ENCODE data around the gene NAGS. TPM values are rescaled to one million over a fixed set of nuclear protein-coding genes. Genes with fewer than 3 reads are reported as not detected.

Gene NAGS
- total RNA-seq, 4 donors from 2014 or later, result 0.94 to 1.5 (median 1.3) TPM; not detected in 1

DNA sequence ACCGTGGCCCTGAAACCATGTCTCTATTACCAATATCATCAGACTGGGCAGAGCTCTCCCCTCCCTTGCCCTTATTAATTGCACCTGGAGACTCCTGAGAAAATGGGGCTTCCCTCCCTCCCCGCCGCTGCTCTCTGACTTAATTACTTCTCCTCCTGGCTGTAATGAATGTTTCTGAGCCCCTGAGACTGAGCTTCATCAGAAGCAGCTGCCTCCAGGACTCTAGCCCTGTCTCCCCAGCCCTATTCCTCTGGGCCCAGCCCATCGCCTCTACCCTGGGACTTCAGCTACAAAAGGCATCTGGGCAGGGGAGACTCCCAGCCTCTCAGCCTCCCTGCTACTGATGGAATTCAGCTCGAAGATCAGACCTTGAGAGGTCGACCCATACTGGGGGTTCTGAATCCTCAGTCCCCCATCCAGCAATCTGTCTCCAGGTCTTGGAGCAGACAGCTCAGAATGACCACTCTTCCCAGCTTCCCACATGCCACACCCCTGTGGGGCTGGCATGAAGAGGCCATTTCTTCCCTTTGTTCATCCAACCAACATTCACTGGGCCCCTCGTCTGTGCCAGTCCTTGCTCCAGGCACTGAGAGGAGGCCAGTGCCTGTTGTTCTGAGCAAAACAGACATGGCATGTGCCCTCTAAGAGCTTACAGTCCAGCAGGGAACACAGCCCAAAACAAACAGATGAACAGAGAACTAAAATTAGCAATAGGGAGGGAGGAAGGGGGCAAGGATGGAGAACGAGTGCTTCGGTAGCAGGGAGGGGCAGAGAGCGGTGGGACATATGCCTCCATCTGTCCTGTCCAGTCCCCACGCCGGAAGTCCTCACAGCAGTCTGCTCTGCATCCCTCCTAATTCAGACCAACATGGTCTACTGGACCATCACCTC lies 17.0 kb upstream of the NAGS start:
- TF ChIP-seq, protein P1, sequence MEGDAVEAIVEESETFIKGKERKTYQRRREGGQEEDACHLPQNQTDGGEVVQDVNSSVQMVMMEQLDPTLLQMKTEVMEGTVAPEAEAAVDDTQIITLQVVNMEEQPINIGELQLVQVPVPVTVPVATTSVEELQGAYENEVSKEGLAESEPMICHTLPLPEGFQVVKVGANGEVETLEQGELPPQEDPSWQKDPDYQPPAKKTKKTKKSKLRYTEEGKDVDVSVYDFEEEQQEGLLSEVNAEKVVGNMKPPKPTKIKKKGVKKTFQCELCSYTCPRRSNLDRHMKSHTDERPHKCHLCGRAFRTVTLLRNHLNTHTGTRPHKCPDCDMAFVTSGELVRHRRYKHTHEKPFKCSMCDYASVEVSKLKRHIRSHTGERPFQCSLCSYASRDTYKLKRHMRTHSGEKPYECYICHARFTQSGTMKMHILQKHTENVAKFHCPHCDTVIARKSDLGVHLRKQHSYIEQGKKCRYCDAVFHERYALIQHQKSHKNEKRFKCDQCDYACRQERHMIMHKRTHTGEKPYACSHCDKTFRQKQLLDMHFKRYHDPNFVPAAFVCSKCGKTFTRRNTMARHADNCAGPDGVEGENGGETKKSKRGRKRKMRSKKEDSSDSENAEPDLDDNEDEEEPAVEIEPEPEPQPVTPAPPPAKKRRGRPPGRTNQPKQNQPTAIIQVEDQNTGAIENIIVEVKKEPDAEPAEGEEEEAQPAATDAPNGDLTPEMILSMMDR (IDR thresholded peaks at IDR 0.05; ENCODE audit: low read depth), result no peak

DNA sequence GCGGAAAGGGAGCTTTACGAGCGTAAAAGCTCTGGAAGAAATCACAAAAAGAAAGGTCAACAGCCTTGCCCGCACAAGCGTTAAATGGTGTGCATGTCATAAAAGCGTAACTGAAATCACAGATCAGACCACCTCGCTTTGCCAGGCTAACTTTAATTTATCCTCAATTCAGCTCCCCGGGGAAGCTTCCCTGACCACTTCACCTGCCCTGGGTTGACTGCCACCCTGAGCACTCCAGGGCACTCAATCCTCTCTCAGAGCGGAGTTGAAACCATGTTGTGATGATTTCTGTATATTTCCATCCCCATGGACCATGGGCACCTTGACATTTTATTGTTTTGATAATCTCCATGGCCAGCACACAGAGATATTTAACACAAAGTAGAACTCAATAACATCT lies 16.1 kb upstream of the NAGS start:
- TF ChIP-seq, protein P1 (IDR thresholded peaks at IDR 0.05; ENCODE audit: low read depth), result no peak

DNA sequence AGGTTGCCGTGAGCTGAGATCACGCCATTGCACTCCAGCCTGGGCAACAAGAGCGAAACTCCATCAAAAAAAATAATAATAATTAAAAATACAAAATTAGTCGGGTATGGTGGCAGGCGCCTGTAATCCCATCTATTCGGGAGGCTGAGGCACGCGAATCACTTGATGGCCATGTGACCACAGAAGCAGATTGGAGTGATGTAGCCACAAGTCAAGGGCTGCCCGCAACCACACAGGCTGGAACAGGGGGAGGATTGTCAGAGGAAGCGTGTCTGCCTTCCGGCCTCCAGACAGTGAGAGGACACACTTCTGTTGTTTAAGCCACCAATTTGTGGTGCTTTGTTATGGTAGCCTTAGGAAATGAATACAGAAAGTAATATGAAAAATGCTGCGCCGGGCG lies 11.8 kb upstream of the NAGS start:
- TF ChIP-seq, protein P1 (IDR thresholded peaks at IDR 0.05; ENCODE audit: low read depth), result no peak

DNA sequence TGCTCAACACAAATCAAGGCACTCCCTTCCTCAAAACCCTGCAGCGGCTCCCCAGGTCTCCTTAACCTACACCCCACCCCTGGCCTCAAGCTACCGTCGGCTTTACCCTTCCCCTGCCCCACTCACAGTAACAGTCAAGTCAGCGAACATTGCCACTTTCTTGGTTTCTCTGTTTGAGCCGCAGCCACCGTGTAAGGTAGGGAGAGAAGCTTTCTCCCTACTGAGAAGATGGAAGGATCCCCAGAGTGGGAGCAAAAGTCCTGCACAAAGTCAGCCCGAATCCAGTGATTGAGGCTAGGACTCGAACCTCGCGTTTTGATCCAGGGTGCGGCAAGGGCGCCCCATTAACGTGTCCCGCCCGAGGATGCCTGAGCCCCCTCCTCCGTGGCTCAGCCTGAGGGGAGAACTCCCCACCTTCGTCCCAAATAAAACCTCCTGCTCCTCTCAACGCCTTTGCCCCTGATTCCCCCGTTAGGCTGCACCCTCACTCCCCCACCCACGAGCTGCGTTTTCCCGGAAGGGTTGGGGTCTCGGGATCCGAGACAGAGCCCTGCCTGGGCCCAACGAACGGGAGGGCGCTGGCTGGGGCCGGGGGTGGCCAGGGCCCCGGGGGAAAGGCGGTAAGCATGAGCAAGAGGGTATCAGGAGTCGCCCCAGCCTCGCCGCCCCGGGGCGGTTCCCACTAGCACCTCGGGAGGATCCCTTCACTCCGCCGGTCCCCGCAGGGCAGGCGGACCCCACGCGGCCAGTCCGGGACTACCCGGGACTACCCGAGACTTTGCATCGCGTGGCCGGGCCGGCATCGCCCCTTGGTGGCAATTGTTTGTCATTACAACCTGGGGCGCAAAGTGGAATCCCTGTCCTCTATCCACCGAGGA lies 9.9 kb upstream of the NAGS start:
- TF ChIP-seq, protein P1 (IDR thresholded peaks at IDR 0.05; ENCODE audit: low read depth), result no peak

DNA sequence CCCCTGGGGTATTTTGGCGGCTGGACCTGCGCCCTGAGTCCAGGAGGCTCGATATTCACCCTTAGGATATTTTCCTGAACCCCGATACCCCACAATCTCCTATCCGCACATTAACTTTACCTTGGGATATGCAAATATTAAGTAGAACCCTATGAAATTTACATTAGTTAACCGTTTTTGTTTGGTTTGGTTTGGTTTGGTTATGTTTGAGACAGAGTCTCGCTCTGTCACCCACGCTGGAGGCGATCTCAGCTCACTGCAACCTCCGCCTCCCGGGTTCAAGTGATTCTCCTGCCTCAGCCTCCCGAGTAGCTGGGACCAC lies 9.3 kb upstream of the NAGS start:
- TF ChIP-seq, protein P1 (IDR thresholded peaks at IDR 0.05; ENCODE audit: low read depth), result no peak

DNA sequence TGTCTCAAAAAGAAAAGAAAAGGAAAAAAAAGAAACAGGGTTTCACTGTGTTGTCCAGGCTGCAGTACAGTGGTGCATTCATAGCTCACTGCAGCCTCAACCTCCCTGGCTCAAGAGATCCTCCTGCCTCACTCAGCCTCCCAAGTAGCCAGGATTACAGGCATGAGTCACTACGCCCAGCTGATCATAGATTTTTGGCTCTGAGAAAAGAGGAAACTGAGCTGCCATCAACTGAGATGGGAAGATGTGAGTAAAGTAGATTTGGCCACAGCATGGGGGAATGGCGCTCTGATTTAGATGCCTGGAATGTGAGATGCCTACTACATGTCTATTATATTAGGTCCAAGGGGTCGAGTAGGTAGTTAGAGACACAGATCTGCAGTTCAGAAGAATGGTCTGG lies 5.9 kb upstream of the NAGS start:
- TF ChIP-seq, protein P1 (IDR thresholded peaks at IDR 0.05; ENCODE audit: low read depth), result no peak

DNA sequence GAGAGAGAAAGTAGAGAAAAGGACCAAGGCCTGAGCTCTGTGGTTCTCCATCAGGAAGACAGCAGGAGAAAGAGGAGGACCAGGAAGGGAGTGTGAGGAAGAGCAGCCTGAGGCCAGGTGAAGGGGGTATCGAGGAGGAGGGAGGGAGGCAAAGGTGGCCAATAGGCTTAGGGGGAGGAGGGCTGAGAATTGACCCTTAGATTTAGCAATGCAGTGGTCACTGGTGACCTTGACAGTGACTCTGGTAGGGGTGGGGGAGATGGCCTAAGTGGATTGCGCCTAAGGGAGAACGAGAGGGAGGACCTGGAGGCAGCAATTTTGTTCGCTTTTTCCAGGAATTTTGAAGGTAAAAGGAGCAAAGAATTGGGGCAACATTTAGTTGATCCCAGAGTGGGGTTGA lies 5.4 kb upstream of the NAGS start:
- TF ChIP-seq, protein P1 (IDR thresholded peaks at IDR 0.05; ENCODE audit: low read depth), result no peak
